IMR-90 (cell line): ENCODE data around the gene TPPP. TPM values are rescaled to one million over a fixed set of nuclear protein-coding genes. Genes with fewer than 3 reads are reported as not detected.

ENCODE experiments used
- ATAC-seq: fragments of 200-7000 bp; cut with Tn5 transposase; 2 replicates; pipeline ENCODE4 v1.9.1; 2020; ENCODE audit warnings: low read depth, mild to moderate bottlenecking, moderate library complexity
- BruUV-seq: library from RNA; stranded (reverse); fragments of 400-500 nt; replicated peaks from 2 replicates; lab custom pipeline; 2021; lab: Mats Ljungman, UMichigan
- CTCF ChIA-PET: fragments of 300-600 bp; formaldehyde crosslinking; extraction: SDS; loops from one replicate; lab custom pipeline; 2021; ENCODE audit warnings: antibody characterized with exemption; lab: Yijun Ruan, JAX
- POLR2A ChIA-PET: fragments of 300-600 bp; sonication (Branson Sonifier 250); formaldehyde crosslinking; loops from one replicate; lab custom pipeline; 2022; ENCODE audit warnings: antibody characterized with exemption; ENCODE audit not compliant: unreplicated experiment; lab: Charles Lee
- DNase-seq: peaks from one replicate; pipeline ENCODE4 v3.0.0; 2013
- H2AFZ ChIP-seq: replicated peaks from 2 replicates; pipeline ENCODE3; 2013; ENCODE audit warnings: low read length, mild to moderate bottlenecking; ENCODE audit not compliant: poor library complexity
- H2AK5ac ChIP-seq: 2 replicates; pipeline ENCODE4 v1.6.1; 2013; ENCODE audit warnings: low read depth, low read length, inconsistent platforms
- H2AK9ac ChIP-seq: replicated peaks from 2 replicates; pipeline ENCODE3; 2013; ENCODE audit warnings: mild to moderate bottlenecking, low read depth, low read length, moderate library complexity; ENCODE audit not compliant: poor library complexity
- H2BK120ac ChIP-seq: 2 replicates; pipeline ENCODE4 v1.6.1; 2013; ENCODE audit warnings: low read depth, low read length, inconsistent platforms
- H2BK15ac ChIP-seq: 3 replicates; pipeline ENCODE4 v1.6.1; 2013; ENCODE audit warnings: low read depth, low read length, inconsistent platforms
- H2BK20ac ChIP-seq: 2 replicates; pipeline ENCODE4 v1.6.1; 2013; ENCODE audit warnings: low read depth, mild to moderate bottlenecking, inconsistent platforms, low read length, moderate library complexity
- H2BK5ac ChIP-seq: 2 replicates; pipeline ENCODE4 v1.6.1; 2013; ENCODE audit warnings: mild to moderate bottlenecking, low read depth, low read length, inconsistent platforms; ENCODE audit not compliant: poor library complexity, severe bottlenecking
- H3K14ac ChIP-seq: replicated peaks from 2 replicates; pipeline ENCODE4 v1.6.1; 2013; ENCODE audit warnings: low read depth, low read length, inconsistent platforms
- H3K18ac ChIP-seq: 2 replicates; pipeline ENCODE4 v1.6.1; 2013; ENCODE audit warnings: low read depth, low read length, control low read depth
- H3K23ac ChIP-seq: 2 replicates; pipeline ENCODE4 v1.6.1; 2013; ENCODE audit warnings: low read depth, low read length, inconsistent platforms
- H3K27ac ChIP-seq: 2 replicates; pipeline ENCODE4 v1.5.1; 2013; ENCODE audit warnings: mild to moderate bottlenecking, control low read depth, low read length; ENCODE audit not compliant: insufficient read depth
- H3K27me3 ChIP-seq: 2 replicates; pipeline ENCODE4 v1.6.1; 2013; ENCODE audit warnings: low read length; ENCODE audit not compliant: control insufficient read depth, insufficient read depth
- H3K36me3 ChIP-seq: 2 replicates; pipeline ENCODE4 v1.6.1; 2013; ENCODE audit warnings: low read length, mixed read lengths; ENCODE audit not compliant: control insufficient read depth, insufficient read depth
- H3K4ac ChIP-seq: 2 replicates; pipeline ENCODE4 v1.6.1; 2013; ENCODE audit warnings: low read depth, low read length, inconsistent platforms
- H3K4me1 ChIP-seq: 2 replicates; pipeline ENCODE4 v1.6.1; 2013; ENCODE audit warnings: low read length, mixed read lengths; ENCODE audit not compliant: control insufficient read depth, insufficient read depth
- H3K4me2 ChIP-seq: 2 replicates; pipeline ENCODE4 v1.6.1; 2013; ENCODE audit warnings: low read depth, mild to moderate bottlenecking, control low read depth, low read length, moderate library complexity
- H3K4me3 ChIP-seq: 2 replicates; pipeline ENCODE4 v1.5.1; 2013; ENCODE audit warnings: low read depth, mild to moderate bottlenecking, control low read depth, low read length, moderate library complexity; ENCODE audit not compliant: insufficient read depth
- H3K56ac ChIP-seq: 2 replicates; pipeline ENCODE4 v1.6.1; 2013; ENCODE audit warnings: low read length, inconsistent platforms; ENCODE audit not compliant: insufficient read depth; ENCODE audit errors: extremely low read depth
- H3K79me1 ChIP-seq, 2 experiments: 2 replicates each; pipeline ENCODE4 v1.6.1; 2013; ENCODE audit warnings: low read length in 2 of 2, inconsistent platforms in 1 of 2, low read depth in 1 of 2
- H3K9ac ChIP-seq: 2 replicates; pipeline ENCODE4 v1.6.1; 2013; ENCODE audit warnings: low read depth, low read length, control low read depth
- H3K9me1 ChIP-seq: 2 replicates; pipeline ENCODE4 v1.6.1; 2013; ENCODE audit warnings: low read length, inconsistent platforms; ENCODE audit not compliant: insufficient read depth
- H3K9me3 ChIP-seq: 2 replicates; pipeline ENCODE4 v1.6.1; 2013; ENCODE audit warnings: low read length; ENCODE audit not compliant: control insufficient read depth, insufficient read depth
- H4K20me1 ChIP-seq: 2 replicates; pipeline ENCODE4 v1.6.1; 2013; ENCODE audit warnings: low read length, inconsistent platforms; ENCODE audit not compliant: insufficient read depth
- H4K5ac ChIP-seq: 2 replicates; pipeline ENCODE4 v1.6.1; 2013; ENCODE audit warnings: mild to moderate bottlenecking, low read depth, low read length, control low read depth
- H4K8ac ChIP-seq, 2 experiments: 2 replicates each; pipeline ENCODE4 v1.6.1; 2013; ENCODE audit warnings: low read depth in 2 of 2, low read length in 2 of 2, control low read depth in 1 of 2, inconsistent platforms in 1 of 2
- H4K91ac ChIP-seq: 2 replicates; pipeline ENCODE4 v1.6.1; 2013; ENCODE audit warnings: low read depth, low read length, inconsistent platforms; ENCODE audit not compliant: insufficient read depth
- BHLHE40 ChIP-seq: fragments of 150-350 bp; IDR thresholded peaks from 2 replicates; pipeline ENCODE4 v1.6.1; 2016; ENCODE audit warnings: mild to moderate bottlenecking, low read depth, low read length
- CEBPB ChIP-seq: IDR thresholded peaks from 2 replicates; pipeline ENCODE4 v1.6.1; 2012; ENCODE audit warnings: low read depth, low read length, improper control_type of control experiment
- CHD1 ChIP-seq: IDR thresholded peaks from 2 replicates; pipeline ENCODE4 v1.6.1; 2012; ENCODE audit warnings: low read depth, low read length, improper control_type of control experiment
- CTCF ChIP-seq: conservative IDR thresholded peaks from 2 replicates; pipeline ENCODE4 v1.5.1; 2012; ENCODE audit warnings: mild to moderate bottlenecking, low read depth, low read length, improper control_type of control experiment
- ELK1 ChIP-seq: fragments of 150-350 bp; IDR thresholded peaks from 2 replicates; pipeline ENCODE4 v1.6.1; 2016; ENCODE audit warnings: low read depth, mild to moderate bottlenecking, low read length, moderate library complexity, borderline replicate concordance
- FOS ChIP-seq: fragments of 150-350 bp; IDR thresholded peaks from 2 replicates; pipeline ENCODE4 v1.6.1; 2016; ENCODE audit warnings: low read depth, low read length
- MAFK ChIP-seq: IDR thresholded peaks from 2 replicates; pipeline ENCODE4 v1.6.1; 2012; ENCODE audit warnings: low read depth, low read length, improper control_type of control experiment
- MAZ ChIP-seq: IDR thresholded peaks from 2 replicates; pipeline ENCODE4 v1.6.1; 2012; ENCODE audit warnings: low read depth, mild to moderate bottlenecking, low read length, improper control_type of control experiment, moderate library complexity, borderline replicate concordance
- MXI1 ChIP-seq: IDR thresholded peaks from 2 replicates; pipeline ENCODE4 v1.6.1; 2012; ENCODE audit warnings: low read depth, mild to moderate bottlenecking, low read length, moderate library complexity, borderline replicate concordance
- NFE2L2 ChIP-seq: fragments of 150-350 bp; IDR thresholded peaks from 2 replicates; pipeline ENCODE4 v1.6.1; 2016; ENCODE audit warnings: low read depth, mild to moderate bottlenecking, low read length
- POLR2A ChIP-seq: IDR thresholded peaks from 2 replicates; pipeline ENCODE4 v1.6.1; 2012; ENCODE audit warnings: mild to moderate bottlenecking, low read depth, low read length
- RCOR1 ChIP-seq: IDR thresholded peaks from 2 replicates; pipeline ENCODE4 v1.6.1; 2012; ENCODE audit warnings: mild to moderate bottlenecking, low read length, improper control_type of control experiment; ENCODE audit not compliant: insufficient replicate concordance
- RFX5 ChIP-seq: IDR thresholded peaks from 2 replicates; pipeline ENCODE4 v1.8.0; 2012; ENCODE audit warnings: low read depth, mild to moderate bottlenecking, low read length, moderate library complexity
- SMC3 ChIP-seq: fragments of 150-350 bp; IDR thresholded peaks from 2 replicates; pipeline ENCODE4 v1.6.1; 2016; ENCODE audit warnings: low read depth, mild to moderate bottlenecking, antibody characterized with exemption, low read length, moderate library complexity
- USF2 ChIP-seq: fragments of 150-350 bp; IDR thresholded peaks from 2 replicates; pipeline ENCODE4 v1.6.1; 2017; ENCODE audit warnings: mild to moderate bottlenecking, antibody characterized with exemption, low read length, low read depth
- WGBS, 2 experiments: methylation state at CpG; one replicate each; pipeline versions ENCODE4 v1.1.5 to v1.1.7; 2013; ENCODE audit warnings: missing lambda C conversion rate in 2 of 2; ENCODE audit not compliant: insufficient read length in 1 of 2; ENCODE audit errors: extremely low coverage in 2 of 2; 5-methylcytosine and 5-hydroxymethylcytosine counted together
- dilution Hi-C: fragments of 300-500 bp; cut with HindIII; formaldehyde crosslinking; loops from one replicate; pipeline ENCODE4 v1.14.3; 2018; ENCODE audit warnings: low sequenced_read_pairs; ENCODE audit not compliant: unreplicated experiment
- in situ Hi-C: fragments of 300-500 bp; cut with MboI; formaldehyde crosslinking; loops from 3 replicates; pipeline ENCODE4 v1.14.3; 2019; ENCODE audit warnings: low sequenced_read_pairs, inconsistent platforms, mixed read lengths
- intact Hi-C: fragments of 100-400 bp; cut with micrococcal nuclease; formaldehyde crosslinking; loops from 2 replicates; pipeline ENCODE4 v1.10.0; 2022
- polyA plus RNA-seq, 3 experiments: library from polyadenylated mRNA; depleted of rRNA; stranded (reverse); fragments of >200 nt; gene quantifications; 2 replicates each; pipeline ENCODE4 v1.2.3, GENCODE V29; 2012; ENCODE audit warnings: low replicate concordance in 1 of 3
- total RNA-seq: library from RNA; depleted of rRNA; stranded (reverse); fragments of >200 nt; gene quantifications from 2 replicates; pipeline ENCODE4 v1.2.3, GENCODE V29; 2012

Gene TPPP
- total and polyA plus RNA-seq, 2 of the 4 experiments (the other 2 are of a cell fraction), result under 0.01 to 0.07 TPM

GRCh38 chr5:624118-624950 is 68.8 kb downstream of the TPPP start:
- H3K9me1 ChIP-seq, result no peaks in the 10 kb centered on the region
- no peak overlapping the region for H3K14ac ChIP-seq
- H3K18ac ChIP-seq, result no peak overlapping the region
- H3K4me3 ChIP-seq, result no peak overlapping the region
- no peaks in the 10 kb centered on the region for H3K79me1 ChIP-seq
- ChIA-PET POLR2A (no interaction called here), CTCF (no interaction called here)
- 100% methylated on average over 6 of the region's 38 CpGs; no CpG with 5 or more reads in 1 of the 2 experiments for WGBS, 2 experiments
- no peak overlapping the region for H2AFZ ChIP-seq
- in situ Hi-C loops (no loop called here), intact Hi-C loops (no loop called here), dilution Hi-C loops (no loop called here)
- no peak overlapping the region for H4K5ac ChIP-seq
- DNase-seq, result no peak
- no peak overlapping the region for H2BK5ac ChIP-seq
- H4K20me1 ChIP-seq, result no peaks in the 10 kb centered on the region
- H3K56ac ChIP-seq, result no peak overlapping the region
- H2BK15ac ChIP-seq, result no peak overlapping the region
- no peak overlapping the region for H4K91ac ChIP-seq
- H3K9ac ChIP-seq, result no peak overlapping the region
- peaks cover 14% of the 10 kb centered on the region for H3K36me3 ChIP-seq
- no peaks in the 10 kb centered on the region for H3K27me3 ChIP-seq
- H2AK5ac ChIP-seq, result no peak overlapping the region
- no peak overlapping the region for H3K4me2 ChIP-seq
- no peaks in the 10 kb centered on the region for H3K4me1 ChIP-seq
- H2AK9ac ChIP-seq, result no peak overlapping the region
- H3K9me3 ChIP-seq, result no peaks in the 10 kb centered on the region
- no peak overlapping the region for H2BK120ac ChIP-seq
- no peak overlapping the region for H2BK20ac ChIP-seq
- H3K23ac ChIP-seq, result no peak overlapping the region
- no TSS peak for BruUV-seq
- no peak overlapping the region for H3K4ac ChIP-seq
- H4K8ac ChIP-seq, result no peak overlapping the region
- H3K27ac ChIP-seq, result no peak overlapping the region
- no peak for ATAC-seq
- no peak for TF ChIP-seq CEBPB
- TF ChIP-seq CTCF, result no peak
- no peak for TF ChIP-seq MXI1
- no peak for TF ChIP-seq FOS
- TF ChIP-seq BHLHE40, result no peak
- no peak for TF ChIP-seq RFX5
- no peak for TF ChIP-seq CHD1
- no peak for TF ChIP-seq RCOR1
- TF ChIP-seq POLR2A, result no peak
- TF ChIP-seq SMC3, result no peak
- TF ChIP-seq MAFK, result no peak
- TF ChIP-seq USF2, result no peak
- TF ChIP-seq MAZ, result no peak
- no peak for TF ChIP-seq NFE2L2
- TF ChIP-seq ELK1, result no peak
